ENCODE measurements around the gene LGALS3.

Gene LGALS3

GRCh38 chr14:55115460-55115859 is 13.6 kb upstream of the LGALS3 start:
- DNase-seq, result no peak

- DNase-seq, result no peak
Observed at GRCh38 chr14:55115861-55116245, 13.2 kb upstream of the LGALS3 start.

DNA sequence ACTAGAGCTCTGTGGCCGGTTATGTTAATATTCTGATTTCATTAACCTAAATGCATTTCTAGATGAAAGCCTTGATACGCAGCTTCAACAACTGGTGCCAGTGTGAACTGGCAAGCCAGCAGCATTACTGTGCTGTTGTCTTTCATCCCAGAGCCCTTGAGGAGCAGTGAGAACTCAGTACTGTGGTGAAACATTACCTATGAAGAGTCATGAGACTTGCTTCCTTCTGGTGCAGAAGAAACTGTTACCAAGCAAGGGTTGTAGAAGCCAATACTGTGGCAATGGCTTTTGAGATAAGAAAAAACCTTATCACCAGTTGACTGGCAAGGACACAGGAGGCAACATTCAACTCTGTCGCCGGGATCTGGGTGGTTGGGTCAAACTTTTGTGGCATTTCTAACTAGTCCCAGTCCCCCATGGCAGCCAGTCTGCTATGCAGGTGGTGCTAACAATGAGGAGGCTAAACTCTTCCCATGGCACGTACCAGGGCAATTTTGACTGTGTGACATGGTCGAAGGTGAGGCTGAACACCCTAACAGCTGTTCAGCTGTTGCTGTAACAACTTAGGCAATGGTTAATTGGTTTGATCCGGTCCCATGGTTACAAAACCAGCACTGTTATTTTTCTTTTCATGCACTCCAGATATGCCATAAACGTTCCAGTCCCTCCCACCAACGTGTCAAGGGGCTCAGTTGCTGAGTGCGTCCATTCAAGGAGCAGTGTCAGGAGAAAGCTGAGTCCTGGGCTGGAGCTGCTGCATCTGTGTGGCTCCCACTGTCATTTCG is 12.6 kb upstream of the LGALS3 start:
- DNase-seq, result no peak

GRCh38 chr14:55117803-55118441 is 11.1 kb upstream of the LGALS3 start:
- DNase-seq, result no peak

DNA sequence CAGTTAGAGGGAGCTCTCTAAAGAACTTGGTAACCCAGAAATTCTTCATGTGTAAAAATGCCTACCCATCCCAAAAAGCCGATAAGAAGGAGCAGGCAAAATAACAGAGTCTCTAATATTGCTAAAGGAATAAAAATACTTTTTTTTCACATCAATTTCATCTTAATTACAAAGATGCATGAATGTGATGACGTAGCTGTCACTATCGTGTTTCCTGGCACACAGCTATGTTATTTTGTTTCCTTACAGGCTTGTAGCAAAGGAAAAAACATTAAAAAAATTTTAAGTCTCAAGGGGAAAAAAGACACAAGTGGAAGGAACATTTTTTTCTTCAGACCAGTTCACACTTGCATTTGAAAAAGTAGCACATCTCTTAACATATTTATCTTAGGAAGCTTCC is 10.3 kb upstream of the LGALS3 start:
- no peak for DNase-seq

DNA sequence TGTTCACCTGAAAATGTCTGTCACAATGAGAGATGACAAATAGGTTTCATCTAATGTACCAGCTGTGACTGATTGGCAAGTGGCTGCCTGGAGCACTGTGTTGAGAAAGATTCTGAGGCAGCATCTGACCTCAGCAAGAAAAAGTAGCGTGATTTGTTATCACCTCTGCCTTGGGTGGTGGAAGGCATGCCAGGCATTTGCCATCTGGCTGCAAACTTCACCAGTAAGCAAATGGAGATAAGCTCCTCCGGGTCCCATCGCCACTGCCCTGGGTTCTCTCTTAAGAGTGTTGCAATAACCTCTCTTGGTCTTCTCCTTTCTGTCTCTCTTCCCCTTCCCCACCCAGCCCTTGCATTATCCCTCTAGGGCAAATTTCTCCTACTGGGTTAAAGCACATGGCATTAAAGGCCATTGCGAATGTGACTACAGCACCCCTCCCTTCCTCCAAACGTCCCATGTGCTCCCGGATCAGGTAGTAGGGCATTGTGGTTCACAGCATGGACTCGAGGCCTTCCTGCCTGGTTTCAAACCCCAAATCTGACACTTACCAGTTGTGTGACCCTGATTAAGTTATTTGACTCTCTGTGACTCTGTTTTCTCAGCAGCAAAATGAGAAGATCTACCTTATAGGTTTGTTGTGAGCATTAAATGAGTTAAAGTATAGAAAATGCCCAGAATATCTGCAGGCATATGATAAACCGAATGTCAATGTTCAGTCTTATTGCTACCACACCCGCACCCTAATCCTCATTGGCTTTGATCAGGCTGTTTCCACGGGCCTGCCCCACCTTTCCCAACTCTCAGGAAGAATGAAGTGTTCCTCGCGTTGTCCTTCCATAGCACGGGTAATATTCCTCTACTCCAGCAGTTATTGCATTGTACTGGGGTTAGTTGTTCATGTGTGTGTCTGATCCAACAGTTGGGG is 8.2 kb upstream of the LGALS3 start:
- no peak for DNase-seq

DNA sequence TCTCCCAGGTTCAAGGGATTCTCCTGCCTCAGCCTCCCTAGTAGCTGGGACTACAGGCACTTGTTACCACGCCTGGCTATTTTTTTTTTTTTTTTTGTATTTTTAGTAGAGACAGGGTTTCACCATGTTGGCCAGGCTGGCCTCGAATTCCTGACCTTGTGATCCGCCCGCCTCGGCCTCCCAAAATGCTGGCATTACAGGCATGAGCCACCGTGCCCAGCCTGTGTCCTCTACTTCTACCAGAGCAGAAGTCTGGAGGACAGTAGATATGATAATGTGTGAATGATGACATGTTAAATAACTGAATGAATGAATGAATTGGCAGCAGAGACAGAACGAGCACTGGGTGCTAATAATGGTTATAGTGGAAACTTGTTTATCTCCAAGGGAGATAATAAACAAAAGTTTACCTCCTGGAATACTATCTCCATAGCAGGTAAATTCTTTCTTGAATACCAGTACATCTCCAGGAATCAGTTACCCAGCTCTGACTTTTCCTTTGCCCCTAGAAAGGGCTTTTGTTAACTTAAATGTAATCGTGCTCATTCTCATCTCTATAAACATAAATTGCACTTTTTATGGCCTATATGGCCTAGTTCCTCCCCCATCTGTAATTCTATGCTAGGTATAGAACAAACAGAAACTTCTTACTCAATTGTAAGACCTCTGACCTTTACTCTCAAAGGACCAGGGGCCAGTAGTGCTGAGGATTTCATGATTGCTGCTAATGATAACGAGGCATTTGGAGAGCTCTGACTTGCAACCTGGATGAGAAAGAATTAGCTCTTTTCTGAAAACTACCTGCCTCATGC is 7.2 kb upstream of the LGALS3 start:
- no peak for DNase-seq

GRCh38 chr14:55122440-55122986 is 6.5 kb upstream of the LGALS3 start:
- DNase-seq, result no peak

- DNase-seq, result no peak
Observed at GRCh38 chr14:55123101-55123500, 6.0 kb upstream of the LGALS3 start.

DNA sequence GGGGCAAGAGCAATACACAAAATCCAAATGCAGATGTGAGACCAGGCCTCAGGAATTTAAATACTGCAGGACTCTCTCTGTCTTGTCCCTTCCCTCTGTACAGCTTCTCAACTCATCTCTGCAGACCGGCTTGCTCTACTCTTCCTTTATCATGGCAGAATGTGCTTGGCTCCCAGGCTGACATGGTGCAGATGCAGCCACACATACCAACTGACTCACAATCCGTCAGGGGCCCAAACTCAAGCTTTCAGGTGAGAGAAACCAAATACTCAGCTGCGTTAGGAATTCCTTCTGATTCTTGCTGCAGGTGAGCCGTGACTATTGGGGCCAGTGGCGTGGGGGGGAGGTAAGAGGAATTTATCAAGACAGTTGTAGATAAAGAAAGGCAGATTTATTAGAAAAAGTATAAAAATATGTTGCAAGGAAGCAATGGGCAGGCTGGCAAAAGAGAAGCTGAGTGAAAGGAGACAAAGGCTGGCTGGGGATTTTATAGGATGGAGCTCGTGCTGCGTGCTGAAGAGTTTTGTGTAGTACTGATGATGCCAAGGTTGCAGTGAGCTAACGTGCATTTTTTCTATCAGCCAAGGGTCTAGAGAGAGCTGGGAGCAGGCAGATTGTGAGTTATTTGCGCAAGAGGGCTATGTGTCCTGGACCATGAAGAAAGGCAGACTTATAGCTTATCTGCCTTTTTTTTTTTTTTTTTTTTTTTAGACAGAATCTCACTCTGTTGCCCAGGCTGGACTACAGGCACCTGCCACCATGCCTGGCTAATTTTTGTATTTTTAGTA is 5.0 kb upstream of the LGALS3 start:
- DNase-seq, result no peak

- DNase-seq, result no peak
Observed at GRCh38 chr14:55124774-55125386, 4.2 kb upstream of the LGALS3 start.

DNA sequence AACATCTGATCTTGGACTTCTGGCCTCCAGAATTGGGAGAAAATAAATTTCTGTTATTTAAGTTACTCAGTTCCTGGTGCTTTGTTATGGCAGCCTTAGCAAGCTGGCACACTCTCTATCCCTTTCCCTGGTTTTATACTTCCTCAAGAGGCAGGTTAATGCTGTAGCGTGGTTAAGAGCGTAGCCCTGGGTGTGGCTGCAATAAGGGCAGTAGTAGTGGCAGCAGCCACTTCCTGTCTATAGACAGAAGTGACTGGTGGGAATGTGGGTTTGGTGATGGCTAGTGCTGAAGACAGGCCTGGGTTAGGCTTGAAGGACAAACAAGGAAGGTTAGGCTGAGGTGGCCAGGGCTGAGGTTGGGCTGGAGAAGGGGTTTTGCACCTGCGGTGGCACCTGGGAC is 3.6 kb upstream of the LGALS3 start:
- DNase-seq, result peak; percentile 10 to 27

- no peak for DNase-seq
Observed at GRCh38 chr14:55126034-55126433, 3.0 kb upstream of the LGALS3 start.

GRCh38 chr14:55126932-55127459 is 2.1 kb upstream of the LGALS3 start:
- DNase-seq, result no peak

GRCh38 chr14:55127460-55127951 is 1.5 kb upstream of the LGALS3 start:
- no peak for DNase-seq

DNA sequence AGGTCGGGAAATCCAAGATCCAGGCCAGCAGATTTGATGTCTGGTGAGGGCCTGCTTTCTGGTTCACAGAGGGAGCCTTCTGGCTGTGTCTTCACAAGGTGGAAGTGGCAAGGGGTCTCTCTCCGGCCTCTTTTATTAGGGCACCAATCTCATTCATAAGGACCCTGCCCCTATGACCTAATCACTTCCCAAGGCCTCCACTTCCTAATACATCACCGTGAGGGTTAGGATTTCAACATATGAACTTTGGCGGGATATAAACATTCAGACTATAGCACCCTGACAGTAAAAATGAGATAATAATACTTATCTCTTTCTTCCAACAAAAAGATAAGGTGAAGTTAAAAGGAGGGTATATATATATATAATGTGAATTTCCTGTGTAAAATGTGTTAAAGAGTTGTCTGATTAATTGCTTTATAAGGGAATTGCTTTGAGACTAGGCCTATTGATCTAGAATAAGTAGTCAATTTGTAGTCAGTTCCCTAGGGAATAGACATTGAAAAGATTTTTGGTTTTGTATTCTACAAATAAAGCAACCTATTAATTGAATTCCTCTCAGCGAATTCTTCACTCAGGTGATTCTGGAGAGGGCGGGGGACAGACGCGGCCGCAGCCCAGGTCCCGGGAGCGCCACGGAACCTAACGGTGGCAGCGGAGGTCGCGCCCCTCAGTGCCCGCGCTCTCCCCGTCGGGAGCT is 516 bp upstream of the LGALS3 start:
- no peak for DNase-seq

DNA sequence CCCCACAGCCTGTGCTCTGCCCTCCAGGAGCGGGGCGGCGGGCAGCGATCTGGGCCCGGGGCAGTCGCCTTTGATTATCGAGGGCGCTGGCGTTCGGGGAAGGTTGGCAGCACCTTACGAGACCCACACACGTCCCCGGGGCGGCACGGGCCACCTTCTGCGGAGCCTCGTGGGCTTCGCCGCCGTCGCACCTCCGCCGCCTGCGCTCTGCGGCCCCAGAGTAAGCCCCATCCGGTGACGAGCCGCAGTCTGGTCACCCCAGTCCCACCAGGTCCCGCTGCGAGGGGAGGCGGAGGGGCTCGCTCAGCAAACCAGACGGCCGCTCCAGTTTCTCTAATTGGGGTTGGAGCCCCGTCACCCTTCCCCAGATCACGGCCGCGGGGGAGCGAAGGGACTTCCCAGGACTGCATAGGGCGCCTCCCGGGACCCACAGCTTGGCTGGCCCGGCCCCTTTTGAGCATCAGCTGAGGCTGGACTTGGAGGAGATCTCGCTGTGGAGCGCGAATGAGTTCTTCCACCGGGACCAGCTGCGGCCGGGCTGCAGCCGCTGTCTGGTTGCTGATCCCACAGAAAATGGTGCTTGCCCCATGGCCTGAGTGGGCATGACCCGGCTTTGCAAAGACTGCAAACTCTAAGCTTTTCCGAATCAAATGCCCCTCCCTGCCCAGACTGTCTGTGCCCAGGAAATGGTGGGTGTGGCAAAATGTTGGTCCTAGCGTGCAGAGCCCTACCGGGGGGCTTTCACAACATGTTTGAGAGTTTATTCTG is 560 bp downstream of the LGALS3 start:
- DNase-seq, result peak; percentile 9 to 15

DNA sequence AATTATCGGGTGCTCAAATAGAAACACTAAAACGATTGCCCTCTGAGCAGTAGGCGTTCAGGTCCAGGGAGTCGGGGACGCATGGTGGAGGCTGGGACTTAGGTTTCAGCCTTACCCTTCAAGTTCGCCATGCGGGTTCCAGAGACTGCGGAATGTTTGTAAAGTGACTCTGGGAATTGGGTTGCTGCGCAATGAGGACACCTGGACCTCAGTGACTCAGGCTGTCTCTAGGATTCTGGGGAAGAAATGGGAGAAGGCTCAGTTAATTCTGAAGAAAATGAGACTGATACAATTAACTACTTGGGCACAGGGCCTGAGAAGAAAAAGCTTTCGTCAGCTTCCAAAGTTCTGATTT is 1.1 kb downstream of the LGALS3 start:
- DNase-seq, result no peak

Measured in Kasumi-1 (cell line).